Hematopoietic multipotent progenitor cell treated with erythropoietin and hydrocortisone succinate and interleukin-3 and kit ligand, for 4 days (in vitro differentiated cells): Measurements from ENCODE around the gene SLC16A13.

Experiments used
- DNase-seq: peaks from one replicate; pipeline ENCODE4 v3.0.0-alpha.2; 2015

SLC16A13 gene

GRCh38 chr17:7035591-7036368 is at the start of gene SLC16A13:
Gene SLC16A13, plus strand, starts transcription at chr17:7036015. Its CDS starts 368 bp downstream, at chr17:7036383.
- peak; percentile 99 for DNase-seq

GRCh38 chr17:6986676-6987075 is 49.1 kb upstream of the SLC16A13 start:
- DNase-seq, result no peak

DNA sequence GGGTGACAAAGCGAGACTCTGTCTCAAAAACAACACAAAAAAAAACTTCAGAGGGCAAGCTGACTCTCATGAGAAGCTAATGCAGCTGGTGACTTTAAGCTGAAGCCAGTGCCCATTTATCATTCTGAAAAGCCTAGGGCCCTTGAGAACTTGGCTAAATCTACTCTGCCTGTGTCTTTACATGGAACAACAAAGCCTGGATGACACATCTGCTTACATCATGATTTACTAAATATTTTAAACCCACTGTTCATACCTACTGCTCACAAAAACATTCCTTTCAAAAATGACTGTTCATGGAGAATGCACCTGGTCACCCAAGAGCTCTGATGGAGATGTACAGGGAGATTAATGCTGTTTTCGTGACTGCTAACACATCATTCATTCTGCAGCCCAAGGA is 46.0 kb upstream of the SLC16A13 start:
- no peak for DNase-seq

DNA sequence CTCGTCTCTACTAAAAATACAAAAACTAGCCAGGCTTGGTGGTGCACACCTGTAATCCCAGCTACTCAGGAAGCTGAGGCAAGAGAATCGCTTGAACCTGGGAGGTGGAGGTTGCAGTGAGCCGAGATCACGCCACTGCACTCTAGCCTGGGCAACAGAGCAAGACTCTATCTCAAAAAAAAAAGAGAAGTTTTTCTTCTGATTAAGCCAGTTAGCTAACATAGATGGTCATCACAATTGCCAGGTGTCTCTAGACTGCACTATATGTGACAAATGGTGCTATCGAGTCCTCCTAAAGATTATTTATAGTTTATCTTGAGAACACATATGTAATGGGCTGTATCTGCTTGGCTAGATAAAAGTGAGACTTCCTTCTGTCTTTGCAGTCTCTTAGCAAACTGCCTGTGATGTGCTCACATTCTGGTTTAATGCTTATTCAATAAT is 42.2 kb upstream of the SLC16A13 start:
- DNase-seq, result peak; percentile 91

DNA sequence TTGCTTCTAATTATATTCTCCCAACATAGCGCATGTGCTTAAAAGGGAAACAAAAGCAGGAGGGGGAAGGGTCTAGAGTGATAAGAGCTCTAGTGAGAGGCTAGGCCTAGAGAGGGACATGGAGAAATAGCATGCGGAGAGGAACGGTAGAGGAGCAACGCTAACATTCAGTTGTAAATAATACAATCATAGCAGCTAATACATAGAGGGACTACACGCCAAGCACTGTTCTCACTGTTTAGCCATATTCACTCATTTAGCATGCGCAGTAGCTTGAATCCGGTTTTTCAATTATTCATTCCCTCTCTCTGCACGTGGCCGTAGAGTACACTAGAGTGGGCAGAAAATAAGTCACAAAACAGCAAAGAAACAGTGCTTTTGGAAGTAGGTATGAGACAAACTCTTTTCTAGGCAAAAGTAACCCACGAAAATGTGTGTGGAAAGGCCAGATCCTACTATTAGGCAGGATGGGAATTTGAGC is 41.7 kb upstream of the SLC16A13 start:
- no peak for DNase-seq

- DNase-seq, result peak; percentile 46
Measured at GRCh38 chr17:6994666-6995256, 41.1 kb upstream of the SLC16A13 start.

DNA sequence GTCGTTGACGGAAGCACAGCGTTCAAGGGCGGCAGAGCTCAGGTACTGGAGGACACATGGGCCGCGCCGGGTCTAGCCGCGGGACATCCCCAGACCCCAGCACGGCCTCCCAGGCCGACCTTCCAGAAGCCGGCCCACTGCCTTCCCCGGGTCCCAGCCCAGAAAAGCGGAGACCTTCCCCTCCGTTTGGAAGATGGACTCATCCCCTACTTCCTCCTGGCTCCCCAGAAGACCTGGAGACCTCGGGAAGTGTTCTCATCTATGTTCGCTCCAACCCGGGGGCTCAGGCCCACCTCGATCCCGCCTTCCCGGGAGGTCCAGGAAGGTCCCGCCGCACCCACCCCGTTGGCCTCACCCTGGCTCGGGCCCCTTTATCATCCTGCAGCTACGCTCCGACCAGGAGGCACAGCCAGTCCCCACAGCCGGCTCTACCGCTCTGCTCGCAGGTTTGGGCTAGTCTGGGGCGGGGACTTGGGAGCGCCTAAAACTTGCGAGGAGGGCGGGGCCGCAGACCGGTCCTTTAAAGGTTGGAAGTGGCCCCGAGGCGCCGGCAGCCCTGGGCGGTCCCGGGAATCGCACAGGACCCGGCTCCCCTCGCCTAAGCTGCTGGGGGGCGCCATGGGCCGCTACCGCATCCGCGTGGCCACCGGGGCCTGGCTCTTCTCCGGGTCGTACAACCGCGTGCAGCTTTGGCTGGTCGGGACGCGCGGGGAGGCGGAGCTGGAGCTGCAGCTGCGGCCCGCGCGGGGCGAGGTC is 40.1 kb upstream of the SLC16A13 start, which contains the start of gene ALOX12:
Gene ALOX12 (plus strand): TSS at position 550 of the 756 bp plus-strand sequence. CDS start 69 bp downstream, at position 619.
- peak; percentile 70 for DNase-seq

- DNase-seq, result no peak
Measured at GRCh38 chr17:6996256-6997011, 39.4 kb upstream of the SLC16A13 start.

GRCh38 chr17:6997171-6997570 is 38.6 kb upstream of the SLC16A13 start:
- no peak for DNase-seq

- DNase-seq, result no peak
Measured at GRCh38 chr17:6998855-6999508, 36.8 kb upstream of the SLC16A13 start.

DNA sequence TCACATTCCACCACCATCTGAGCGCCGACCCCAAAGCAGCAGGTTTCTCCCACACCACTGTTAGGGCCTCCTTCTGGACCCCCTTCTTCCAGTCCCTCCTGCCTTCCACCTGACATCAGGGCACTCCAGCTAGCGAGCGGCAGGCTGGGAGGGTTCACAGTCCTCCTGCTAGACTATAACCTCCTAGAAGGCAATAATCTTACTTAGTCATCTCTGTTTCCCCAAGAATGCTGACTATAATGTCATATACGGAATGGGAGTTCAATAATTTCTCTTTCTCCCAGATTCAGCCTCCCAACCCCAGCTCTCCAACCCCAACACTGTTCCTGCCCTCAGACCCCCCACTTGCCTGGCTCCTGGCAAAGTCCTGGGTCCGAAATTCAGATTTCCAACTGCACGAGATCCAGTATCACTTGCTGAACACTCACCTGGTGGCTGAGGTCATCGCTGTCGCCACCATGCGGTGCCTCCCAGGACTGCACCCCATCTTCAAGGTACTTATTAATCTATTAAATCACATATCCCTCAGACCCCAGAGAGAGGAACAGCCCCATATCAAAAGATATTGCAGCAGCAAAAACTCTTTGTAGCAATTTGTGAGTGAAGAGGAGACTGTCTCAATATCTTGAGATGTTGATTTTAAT is 34.4 kb upstream of the SLC16A13 start:
- DNase-seq, result peak; percentile 50

DNA sequence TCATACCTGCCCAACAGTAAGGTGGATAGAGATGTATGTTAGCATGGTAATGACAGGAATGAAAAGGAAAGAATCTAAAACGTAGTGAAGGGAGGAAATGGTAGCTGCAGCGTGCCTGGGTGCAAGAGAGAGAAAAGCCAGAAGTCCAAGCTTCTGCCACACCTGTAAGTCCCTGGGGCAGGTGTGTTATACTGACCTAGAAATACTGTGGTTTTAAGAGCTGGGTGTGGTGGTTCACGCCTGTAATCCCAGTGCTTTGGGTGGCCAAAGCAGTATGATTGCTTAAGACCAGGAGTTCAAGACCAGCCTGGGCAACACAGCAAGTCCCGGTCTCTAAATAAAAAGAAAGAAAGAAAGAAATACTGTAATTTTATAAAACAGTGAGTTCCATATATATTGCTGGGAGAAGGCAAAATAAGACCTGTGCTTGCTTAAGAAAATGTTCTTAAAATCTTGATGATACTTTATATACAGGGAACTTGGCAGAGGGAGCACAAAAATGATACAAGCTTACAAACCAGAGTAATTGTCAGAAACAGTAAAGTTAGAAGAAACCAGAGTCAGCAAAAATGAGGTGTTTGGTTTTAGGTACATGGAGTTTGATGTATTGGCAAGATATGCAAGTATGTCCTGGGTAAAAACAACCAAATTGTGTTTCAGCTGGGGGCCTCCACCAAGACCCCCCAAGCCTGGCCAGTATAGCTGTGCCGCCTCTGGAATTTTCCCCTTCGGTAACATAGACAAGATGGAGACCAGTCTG is 33.3 kb upstream of the SLC16A13 start:
- no peak for DNase-seq

DNA sequence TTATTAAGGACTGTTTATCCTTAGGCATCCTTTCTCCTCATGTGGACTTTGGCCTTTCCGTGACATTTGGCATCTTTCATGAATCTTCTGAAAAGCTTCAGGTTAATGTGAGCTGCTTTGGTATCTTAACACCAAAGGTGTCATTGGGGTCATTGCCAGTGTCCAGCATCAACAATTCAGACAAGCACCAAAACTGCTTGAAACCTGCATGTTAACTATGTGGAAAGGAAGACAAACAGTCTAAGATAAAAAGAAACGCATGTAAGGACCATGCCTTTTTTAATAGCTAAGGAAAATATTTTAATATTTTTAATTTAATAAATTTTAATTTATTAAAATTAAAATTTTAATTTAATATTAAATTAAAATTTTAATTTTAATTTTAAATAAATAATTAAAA is 32.1 kb upstream of the SLC16A13 start:
- DNase-seq, result no peak

GRCh38 chr17:7004398-7005253 is 31.2 kb upstream of the SLC16A13 start:
- DNase-seq, result peak; percentile 90

- DNase-seq, result no peak
Measured at GRCh38 chr17:7005716-7006115, 30.1 kb upstream of the SLC16A13 start.

DNA sequence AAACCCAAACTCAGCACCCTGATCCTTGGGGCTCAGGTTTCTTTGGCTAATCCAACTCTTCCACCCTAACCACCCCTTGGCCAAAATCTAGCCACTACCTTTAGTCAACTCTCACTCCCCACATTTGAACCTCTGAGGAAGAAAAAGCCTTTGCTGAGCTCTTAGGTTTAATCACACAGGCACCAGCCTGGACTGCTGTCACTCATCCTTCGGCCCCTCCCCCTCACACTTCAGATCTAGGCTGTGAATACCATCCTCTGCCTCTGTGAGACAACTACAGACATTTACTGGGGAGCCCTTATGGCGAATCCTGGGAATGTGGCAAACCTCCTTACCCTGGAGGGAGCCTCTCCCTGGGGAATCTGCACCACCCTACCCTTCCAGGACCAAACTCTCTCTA is 28.7 kb upstream of the SLC16A13 start:
- DNase-seq, result no peak

- no peak for DNase-seq
Measured at GRCh38 chr17:7010523-7010922, 25.3 kb upstream of the SLC16A13 start.

- no peak for DNase-seq
Measured at GRCh38 chr17:7011415-7011814, 24.4 kb upstream of the SLC16A13 start.

DNA sequence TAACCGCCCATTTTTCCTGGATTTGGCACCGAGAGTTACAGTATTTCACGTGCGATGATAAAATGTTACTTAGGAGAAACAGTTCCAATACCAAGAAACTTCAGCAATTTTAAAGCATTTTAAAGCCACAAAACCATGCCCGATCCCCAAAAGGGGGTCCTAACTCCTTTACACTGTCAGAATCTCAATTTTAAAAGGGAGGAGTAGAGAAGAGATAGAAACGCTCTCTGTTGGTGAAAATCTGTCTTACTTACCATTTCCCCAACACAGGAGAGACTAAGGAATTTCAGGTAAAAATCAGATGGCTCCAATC is 23.9 kb upstream of the SLC16A13 start:
- DNase-seq, result no peak
